Measurements from ENCODE around the gene ABTB1. TPM values are rescaled to one million over a fixed set of nuclear protein-coding genes. Genes with fewer than 3 reads are reported as not detected.

ABTB1 gene
- total RNA-seq, 1 donor from 2014 or later, result 8.7 TPM

GRCh38 chr3:127690823-127691452 lies 18.2 kb downstream of the ABTB1 start:
- Mint-ChIP-seq H3K27ac (ENCODE audit: unreplicated experiment) (no peak overlapping the region), H3K27me3 (ENCODE audit: unreplicated experiment) (peaks cover 2% of the 10 kb centered on the region)
- DNase-seq (ENCODE audit: low spot score), result peak; percentile 68

GRCh38 chr3:127691489-127691888 lies 18.7 kb downstream of the ABTB1 start:
- no peak for TF ChIP-seq CTCF (IDR thresholded peaks at IDR 0.05; ENCODE audit: unreplicated experiment)
- Mint-ChIP-seq H3K9me3 (ENCODE audit: unreplicated experiment) (no peaks in the 10 kb centered on the region), H3K36me3 (ENCODE audit: low read depth, unreplicated experiment) (no peaks in the 10 kb centered on the region), H3K27me3 (ENCODE audit: unreplicated experiment) (peaks cover 2% of the 10 kb centered on the region), H3K4me1 (ENCODE audit: unreplicated experiment) (no peaks in the 10 kb centered on the region), H3K27ac (ENCODE audit: unreplicated experiment) (no peak overlapping the region), H3K4me3 (ENCODE audit: unreplicated experiment) (no peak overlapping the region)
- DNase-seq (ENCODE audit: low spot score), result no peak

More at GRCh38 chr3:127690823-127691452, 18.2 kb downstream of the ABTB1 start:
- H3K36me3 Mint-ChIP-seq (ENCODE audit: low read depth, unreplicated experiment), result no peaks in the 10 kb centered on the region
- H3K4me3 Mint-ChIP-seq (ENCODE audit: unreplicated experiment), result no peak overlapping the region
- H3K4me1 Mint-ChIP-seq (ENCODE audit: unreplicated experiment), result no peaks in the 10 kb centered on the region
- TF ChIP-seq CTCF (IDR thresholded peaks at IDR 0.05; ENCODE audit: unreplicated experiment), result peak; percentile 61
- no peaks in the 10 kb centered on the region for H3K9me3 Mint-ChIP-seq (ENCODE audit: unreplicated experiment)

GRCh38 chr3:127691974-127692373 lies 19.2 kb downstream of the ABTB1 start:
- H3K27me3 Mint-ChIP-seq (ENCODE audit: unreplicated experiment), result peaks cover 2% of the 10 kb centered on the region
- H3K9me3 Mint-ChIP-seq (ENCODE audit: unreplicated experiment), result no peaks in the 10 kb centered on the region
- no peaks in the 10 kb centered on the region for H3K36me3 Mint-ChIP-seq (ENCODE audit: low read depth, unreplicated experiment)
- H3K4me1 Mint-ChIP-seq (ENCODE audit: unreplicated experiment), result no peaks in the 10 kb centered on the region
- no peak for DNase-seq (ENCODE audit: low spot score)
- no peak overlapping the region for H3K27ac Mint-ChIP-seq (ENCODE audit: unreplicated experiment)
- H3K4me3 Mint-ChIP-seq (ENCODE audit: unreplicated experiment), result no peak overlapping the region
- TF ChIP-seq CTCF (IDR thresholded peaks at IDR 0.05; ENCODE audit: unreplicated experiment), result no peak

- no peak for TF ChIP-seq CTCF (IDR thresholded peaks at IDR 0.05; ENCODE audit: unreplicated experiment)
- DNase-seq (ENCODE audit: low spot score), result no peak
- Mint-ChIP-seq H3K27me3 (ENCODE audit: unreplicated experiment) (peaks cover 2% of the 10 kb centered on the region), H3K4me1 (ENCODE audit: unreplicated experiment) (no peaks in the 10 kb centered on the region), H3K9me3 (ENCODE audit: unreplicated experiment) (no peaks in the 10 kb centered on the region), H3K27ac (ENCODE audit: unreplicated experiment) (no peak overlapping the region), H3K36me3 (ENCODE audit: low read depth, unreplicated experiment) (no peaks in the 10 kb centered on the region), H3K4me3 (ENCODE audit: unreplicated experiment) (no peak overlapping the region)
Measured at GRCh38 chr3:127692501-127693335, 20.0 kb downstream of the ABTB1 start.

GRCh38 chr3:127693336-127693843 lies 20.6 kb downstream of the ABTB1 start:
- Mint-ChIP-seq H3K9me3 (ENCODE audit: unreplicated experiment) (no peaks in the 10 kb centered on the region), H3K27ac (ENCODE audit: unreplicated experiment) (no peak overlapping the region), H3K27me3 (ENCODE audit: unreplicated experiment) (peaks cover 5% of the 10 kb centered on the region), H3K4me3 (ENCODE audit: unreplicated experiment) (no peak overlapping the region), H3K36me3 (ENCODE audit: low read depth, unreplicated experiment) (no peaks in the 10 kb centered on the region), H3K4me1 (ENCODE audit: unreplicated experiment) (no peaks in the 10 kb centered on the region)
- no peak for DNase-seq (ENCODE audit: low spot score)
- TF ChIP-seq CTCF (IDR thresholded peaks at IDR 0.05; ENCODE audit: unreplicated experiment), result no peak

Measured in endothelial cell (in vitro differentiated cells).